ENCODE measurements around the gene CAMK1D.

- TF ChIP-seq CTCF (IDR thresholded peaks at IDR 0.05) = no peak
- TF ChIP-seq POLR2A (IDR thresholded peaks at IDR 0.05) = no peak
Measured at GRCh38 chr10:12605580-12606405, 256.4 kb downstream of the CAMK1D start.

Measured in testis (tissue), 2 donors.